SK-N-DZ (cell line): Measurements from ENCODE around the gene GULP1.
A peak's percentile ranks its signal among the peaks of the same experiment; 100 is the strongest.

ENCODE experiments used
- DNase-seq: peaks from one replicate; pipeline ENCODE4 v3.0.0-alpha.2; 2015; ENCODE audit warnings: low spot score

The GULP1 gene

DNA sequence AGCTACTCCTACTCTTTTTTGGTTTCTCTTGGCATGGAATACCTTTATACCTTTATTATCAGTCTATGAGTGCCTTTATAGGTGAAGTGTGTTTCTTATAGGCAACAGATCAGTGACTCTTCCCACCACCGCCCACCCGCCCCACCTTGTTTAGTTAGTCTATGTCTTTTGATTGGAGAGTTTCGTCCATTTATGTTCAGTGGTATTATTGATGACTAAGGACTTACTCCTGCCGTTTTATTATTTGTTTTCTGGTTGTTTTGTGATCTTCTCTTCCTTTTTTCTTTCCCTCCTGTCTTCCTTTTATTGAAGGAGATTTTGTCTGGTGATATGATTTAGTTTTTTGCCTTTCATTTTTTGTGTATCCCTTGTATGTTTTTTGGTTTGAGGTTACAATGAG is 179.5 kb downstream of the GULP1 start:
- no peak for DNase-seq

DNA sequence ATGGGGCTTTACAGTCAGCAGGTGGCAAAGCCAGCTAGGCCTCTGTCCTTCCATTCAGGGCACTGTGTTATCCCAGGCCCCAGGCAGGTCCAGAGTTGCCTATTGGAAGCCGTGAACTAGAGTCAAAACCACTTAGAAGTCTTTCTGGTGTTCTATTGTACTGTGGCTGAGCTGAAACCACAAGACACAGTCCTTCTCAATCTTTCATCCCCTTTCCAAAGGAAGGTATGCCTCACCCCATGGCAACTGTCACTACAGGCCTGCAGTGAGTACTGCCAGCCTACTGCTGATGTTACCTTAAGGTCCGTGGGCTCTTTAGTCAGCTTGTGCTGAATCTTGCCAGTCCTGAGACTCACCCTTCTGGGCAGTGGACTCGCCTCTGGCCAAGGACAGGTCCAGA is 181.6 kb downstream of the GULP1 start:
- no peak for DNase-seq

DNA sequence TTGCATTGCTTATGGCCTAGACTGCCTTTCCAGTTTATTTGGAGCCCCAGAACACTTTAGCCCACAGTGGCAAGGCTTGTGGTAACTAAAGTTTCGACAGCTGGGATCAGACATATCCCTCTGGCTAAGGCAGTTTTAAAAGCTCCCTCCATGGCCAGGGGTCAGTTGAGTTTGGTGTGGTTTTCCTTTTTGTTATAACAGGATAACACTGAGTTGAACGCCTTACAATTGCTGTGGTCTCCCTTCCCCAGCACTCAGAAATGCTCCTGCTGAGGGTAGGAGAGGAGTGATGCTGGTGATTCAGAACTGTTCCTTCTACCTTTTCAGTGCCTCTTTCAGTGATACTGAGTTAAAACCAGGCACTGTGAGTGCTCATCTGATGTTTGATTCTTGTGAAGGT is 182.6 kb downstream of the GULP1 start:
- no peak for DNase-seq

DNA sequence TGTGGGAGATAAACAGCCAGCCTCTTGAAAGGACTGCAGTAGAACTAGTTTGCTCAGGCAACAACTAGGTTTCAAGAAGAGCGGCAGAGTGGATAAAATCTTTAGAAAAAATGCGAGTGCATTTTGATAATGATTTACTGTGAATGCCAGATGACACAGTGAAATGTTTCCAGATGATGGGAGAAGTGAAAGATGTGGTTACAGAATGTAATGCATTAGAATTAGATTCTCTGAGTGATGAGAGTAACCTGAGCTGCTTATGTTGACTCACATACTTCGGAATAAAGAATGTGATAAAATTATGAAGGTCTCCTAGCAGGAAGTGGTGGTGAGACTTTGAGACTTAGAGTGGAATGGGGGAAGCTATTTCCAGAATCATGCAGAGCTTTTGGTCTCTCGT is 184.3 kb downstream of the GULP1 start:
- peak; percentile 72 for DNase-seq

DNA sequence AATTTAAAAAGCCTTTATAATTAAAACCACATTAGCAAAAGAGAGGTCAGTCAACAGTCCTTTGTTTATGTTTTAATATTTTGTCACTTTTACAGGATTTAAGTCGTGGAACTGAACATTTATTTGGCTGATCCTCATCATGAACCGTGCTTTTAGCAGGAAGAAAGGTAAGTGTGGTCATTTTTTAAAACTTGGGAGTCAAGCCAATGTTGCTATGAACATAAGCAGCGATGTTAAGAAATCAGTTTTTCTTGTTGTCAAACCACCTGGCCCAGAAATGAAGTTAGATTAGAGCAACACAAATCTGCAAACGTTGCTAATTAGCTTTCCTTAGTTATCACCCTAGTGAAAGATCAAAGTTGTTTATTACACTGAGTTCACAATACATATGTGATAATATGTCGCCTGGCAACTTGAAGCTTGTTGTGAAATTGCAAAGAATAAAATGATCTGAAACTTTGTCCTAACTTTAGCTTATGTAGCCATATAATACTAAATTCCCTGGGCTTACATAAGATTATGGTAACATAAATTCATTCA is 186.0 kb downstream of the GULP1 start:
- no peak for DNase-seq

DNA sequence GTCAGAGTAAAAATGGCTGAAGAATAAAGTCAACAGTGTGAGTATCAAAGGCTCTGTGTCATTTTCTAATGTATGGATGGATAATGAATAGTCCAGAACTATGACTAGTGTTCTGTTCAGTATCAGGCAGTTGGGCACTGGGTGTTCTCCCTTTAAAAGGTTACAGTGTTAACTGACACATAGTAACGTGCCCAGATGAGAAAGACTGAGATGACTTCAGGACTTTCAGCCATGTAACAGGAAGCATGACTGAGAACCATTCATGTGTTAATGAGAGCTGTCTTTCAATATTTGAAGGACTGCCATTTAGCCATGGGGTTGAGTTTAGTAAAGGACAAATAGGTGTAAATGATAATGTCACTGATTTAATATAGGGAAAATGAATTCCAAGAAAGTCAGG is 187.1 kb downstream of the GULP1 start:
- peak; percentile 50 for DNase-seq

DNA sequence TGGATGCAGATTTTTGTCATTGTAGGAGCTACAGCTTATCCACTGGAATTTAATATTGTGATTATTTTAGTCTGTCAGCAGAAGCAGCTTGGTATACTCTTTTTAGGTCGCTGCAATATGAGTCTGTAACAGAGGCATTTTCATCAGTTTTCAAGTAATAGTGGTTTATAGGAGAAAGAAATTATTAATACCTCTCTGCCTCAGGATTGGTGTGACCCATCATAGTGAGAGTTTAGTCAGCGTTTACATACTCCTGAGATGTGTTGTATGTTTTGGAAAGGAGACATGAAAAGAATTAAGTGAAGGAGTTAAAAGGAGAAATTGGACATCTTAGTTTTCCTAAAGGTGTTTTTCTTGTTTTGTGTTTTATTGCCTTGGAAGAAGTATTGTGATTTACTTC is 189.8 kb downstream of the GULP1 start:
- DNase-seq = no peak

DNA sequence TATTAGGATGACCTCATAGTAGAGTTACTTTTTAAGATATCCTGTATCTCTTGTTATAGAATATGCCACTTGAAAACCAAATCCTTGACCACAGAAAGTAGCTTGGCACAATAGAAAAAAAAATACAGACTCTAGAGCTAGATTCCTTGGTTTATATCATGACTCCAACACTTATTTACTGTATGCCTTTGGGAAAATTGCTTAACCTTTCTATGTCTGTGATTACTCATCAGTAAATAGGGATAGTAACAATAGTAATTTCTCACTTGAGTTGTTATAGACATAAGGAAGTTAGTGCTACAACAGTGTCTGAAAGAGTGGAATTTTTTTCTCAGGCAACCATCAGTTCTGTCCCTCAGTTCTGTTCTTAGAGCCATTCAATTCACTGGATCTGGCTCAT is 193.8 kb downstream of the GULP1 start:
- no peak for DNase-seq

DNA sequence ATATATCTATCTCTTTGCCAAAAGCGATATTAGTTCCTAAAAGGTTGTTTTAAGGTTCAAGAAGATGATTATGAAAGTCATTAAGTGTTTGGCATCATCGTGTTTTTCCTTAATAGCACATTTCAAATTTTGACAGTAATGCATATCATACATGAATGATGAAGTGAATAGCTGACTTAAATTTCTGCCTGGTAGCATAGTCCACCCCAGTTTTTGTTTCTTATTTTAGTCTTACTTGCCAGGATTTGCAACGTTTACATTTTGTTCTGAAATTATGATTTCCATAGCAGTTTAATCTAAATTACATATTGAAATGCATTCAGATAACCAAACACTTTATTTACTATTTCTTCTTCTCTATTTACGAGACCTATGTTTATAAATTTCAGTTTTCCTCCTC is 201.1 kb downstream of the GULP1 start:
- DNase-seq = no peak

DNA sequence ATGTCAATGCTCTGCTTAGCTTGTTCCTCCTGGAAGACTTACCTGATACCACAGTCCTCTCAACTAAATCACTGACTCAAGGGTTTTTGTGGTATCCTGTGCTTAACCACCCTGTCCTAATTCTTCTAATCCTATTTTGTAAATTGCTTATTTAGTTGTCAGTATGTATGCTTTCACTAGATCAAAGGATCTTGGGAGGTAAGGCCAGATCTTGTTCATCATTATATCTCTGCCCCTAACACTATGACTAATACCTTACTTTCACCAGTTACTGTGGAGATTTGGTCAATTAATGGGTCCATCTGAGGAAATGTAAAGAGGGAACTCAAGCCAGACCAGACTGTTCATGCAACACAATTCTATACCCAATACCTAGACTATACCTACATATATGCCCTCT is 203.2 kb downstream of the GULP1 start:
- no peak for DNase-seq

DNA sequence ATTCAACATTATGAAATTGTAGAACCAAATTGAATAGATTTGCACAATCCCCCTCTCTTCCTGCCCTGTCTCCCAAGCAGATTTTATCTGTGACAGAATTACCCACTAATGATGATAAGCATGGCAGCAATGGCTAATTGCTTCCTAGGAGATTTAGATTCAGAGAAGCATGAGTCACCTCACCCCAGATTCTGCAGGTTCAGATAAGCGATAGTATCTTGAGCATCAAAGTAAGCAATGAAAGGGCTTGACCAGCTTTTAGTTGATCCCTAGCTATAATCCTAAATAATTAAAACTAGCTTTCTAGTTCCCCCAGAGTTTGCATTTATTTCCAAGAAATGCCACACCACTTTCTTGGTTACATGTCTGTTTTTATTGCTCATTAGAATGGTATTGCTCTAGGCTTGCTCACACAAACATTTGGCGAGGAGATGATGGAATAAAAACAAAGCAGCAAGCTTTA is 204.3 kb downstream of the GULP1 start:
- DNase-seq = peak; percentile 73

DNA sequence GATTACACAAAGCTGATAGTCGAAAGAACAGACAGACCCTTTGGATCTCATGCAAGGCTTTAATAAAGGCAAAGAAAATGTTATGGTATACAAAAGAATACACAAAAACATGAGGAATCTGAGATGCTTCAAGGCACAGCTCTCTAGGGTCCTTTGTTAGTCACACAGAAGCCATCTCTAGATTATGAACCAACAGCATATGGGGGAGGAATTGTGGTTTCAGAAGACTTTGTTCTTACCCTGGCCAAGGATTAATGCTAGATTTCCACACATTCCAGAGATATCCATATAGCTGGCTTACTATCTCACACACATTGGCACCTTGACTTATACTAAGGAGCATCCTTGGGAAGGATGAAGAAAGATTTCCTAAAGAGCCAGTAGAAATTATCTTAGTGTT is 206.1 kb downstream of the GULP1 start:
- DNase-seq = no peak

DNA sequence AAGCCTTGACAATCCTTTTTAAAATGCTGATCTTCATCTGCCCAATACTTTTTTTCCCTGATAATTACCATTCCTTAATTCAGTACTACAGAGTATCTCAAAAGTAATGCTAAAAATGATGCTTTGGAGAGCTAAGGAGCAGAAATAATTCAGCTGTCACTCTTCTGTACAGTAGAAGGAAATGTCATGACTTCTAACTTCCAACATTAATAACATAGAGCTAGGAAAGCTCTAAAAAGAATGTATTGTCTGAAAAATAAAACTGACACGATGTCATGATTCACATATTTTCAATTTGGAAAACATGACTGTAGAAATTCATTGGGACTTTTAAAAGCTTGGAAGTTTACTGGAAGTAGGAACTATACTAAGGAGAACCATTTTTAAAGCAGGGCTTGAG is 212.3 kb downstream of the GULP1 start:
- no peak for DNase-seq

DNA sequence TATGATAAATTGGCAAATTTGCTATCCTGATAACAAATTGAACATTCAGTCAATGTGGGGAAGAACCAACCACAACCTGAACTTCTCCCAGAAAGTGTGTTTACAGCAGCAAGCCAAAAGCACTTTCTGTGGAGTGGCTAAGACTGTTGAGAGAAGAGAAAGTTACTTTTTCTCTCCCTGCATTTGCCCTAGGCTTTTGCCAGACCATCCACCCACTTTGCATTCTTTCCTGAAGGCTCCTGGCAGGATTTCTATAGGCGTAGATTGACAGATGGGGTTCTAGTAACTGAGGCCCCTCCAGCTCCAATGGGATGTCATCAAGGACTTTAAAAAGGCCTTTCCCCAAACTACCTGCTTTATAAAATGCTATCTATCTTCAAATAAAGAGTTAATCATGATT is 215.2 kb downstream of the GULP1 start:
- DNase-seq = no peak

DNA sequence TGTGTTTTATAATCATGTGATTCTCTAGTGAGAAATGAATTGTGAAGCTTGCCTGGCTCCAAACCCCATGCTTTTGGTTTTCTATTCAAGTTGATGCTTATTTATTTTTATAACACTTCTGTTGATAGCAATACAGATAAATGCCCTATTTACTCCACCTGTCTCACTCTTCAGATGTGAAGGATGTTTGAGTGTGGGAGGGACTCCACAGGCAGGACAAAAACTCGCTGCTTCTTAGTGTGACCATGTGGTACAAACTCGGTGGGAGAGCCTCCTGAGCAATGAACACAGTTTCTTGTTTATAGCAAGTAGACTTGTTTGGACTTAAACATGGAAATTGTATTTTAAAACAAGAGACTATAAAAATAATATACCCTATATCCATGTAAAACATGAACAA is 219.7 kb downstream of the GULP1 start:
- no peak for DNase-seq

DNA sequence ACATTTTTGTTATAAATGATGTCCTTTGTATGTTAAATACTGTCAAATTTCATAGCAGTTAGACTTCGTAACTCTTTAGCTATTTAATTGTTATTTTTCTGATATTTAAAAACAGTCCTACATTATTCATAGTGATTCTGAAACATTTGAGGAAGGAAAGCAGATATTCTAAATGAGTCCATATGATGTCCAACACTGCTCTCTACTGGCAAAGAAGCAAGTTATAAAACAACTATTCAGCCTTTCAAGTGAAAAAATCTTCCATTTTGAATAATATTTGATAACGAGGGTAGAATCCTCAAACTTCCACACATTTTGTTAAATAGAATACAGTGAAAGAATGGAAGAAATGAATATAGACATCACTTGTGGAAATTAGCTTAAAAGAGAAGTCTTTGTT is 220.8 kb downstream of the GULP1 start:
- DNase-seq = peak; percentile 64

DNA sequence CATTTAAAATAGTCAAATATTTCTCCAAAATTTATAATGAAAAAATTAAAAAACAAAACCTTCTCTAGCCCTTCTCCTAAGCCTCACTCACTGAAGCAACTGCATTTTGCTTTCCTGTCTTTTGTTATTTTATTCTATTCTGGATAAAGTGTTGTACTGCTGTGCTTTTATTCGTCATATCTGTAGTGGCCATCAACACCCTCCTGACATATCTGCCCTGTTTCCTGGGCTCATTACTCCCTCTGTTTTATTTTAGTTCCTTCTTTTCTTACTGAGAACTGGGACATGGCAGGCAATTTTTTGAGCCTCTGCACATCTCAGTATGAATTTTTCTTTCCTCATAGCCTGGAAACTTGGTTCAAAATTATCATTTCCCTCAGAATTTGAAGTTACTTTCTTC is 224.2 kb downstream of the GULP1 start:
- DNase-seq = no peak

DNA sequence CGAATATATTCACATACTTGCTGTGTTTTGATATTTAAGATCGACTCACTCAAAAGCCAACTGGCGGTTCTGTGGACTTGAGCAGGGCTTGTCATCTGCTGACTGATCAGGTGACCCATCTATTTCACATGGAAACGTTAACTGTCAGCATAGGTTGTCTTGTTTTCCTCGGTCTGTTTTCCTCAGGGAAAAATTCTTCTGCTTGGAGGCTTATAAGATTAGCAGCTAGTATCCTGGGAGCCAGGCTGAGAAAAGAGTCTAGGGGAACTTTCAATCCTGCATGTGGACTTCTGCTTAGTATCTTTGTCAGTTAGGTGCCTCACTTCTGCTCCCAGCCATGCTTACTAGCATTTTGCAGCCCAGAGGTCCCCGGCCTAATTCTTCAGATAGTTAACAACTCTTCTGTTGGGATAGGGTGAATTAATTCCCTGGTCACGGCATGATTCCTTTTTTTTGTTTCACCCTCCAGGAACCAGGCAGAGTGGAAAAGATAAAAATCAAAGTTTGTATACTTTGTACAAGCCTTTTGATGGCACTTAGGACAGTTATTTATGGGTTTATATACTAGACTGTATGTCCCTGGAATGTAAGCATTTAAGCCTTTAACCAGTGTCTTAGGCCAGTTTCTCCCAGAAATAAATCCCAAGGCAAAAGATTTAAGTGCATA is 226.0 kb downstream of the GULP1 start:
- peak; percentile 88 for DNase-seq

DNA sequence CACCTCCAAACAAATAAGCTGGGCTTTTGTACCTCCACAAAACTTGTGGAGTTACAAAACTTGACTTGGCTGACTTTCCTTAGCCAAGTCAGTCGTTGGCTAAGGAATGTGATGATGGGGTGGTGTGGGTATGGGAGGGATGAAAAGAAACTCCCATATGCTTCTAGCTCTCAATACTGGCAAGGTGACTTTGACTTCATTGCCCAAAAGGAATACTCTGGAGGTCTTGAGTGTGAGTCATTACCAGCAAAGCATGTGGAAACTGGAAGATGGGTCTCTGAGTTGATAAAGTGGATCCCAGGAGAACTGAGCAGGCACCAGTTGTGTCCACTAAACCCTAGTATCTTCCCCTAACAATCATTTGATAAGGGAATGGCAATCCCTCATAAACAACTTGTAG is 226.7 kb downstream of the GULP1 start:
- DNase-seq = no peak

DNA sequence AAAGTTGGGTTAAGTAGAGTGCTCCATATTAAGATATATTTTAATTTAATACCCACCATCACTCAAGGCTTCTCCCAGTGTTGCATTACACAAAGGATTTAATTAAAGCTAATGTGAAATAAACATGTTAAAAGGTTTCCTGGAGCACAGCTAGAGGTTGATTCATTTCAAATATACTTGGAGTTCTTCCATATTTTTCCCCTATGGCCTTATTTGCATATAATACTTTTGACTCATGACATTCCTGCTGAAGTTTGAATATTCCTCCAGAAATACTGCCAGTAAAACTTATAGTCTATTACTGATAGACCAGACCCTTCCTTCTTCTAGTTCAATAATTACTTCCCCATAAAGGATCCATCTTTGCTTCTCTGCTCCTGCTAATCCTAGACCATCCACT is 227.5 kb downstream of the GULP1 start:
- no peak for DNase-seq

DNA sequence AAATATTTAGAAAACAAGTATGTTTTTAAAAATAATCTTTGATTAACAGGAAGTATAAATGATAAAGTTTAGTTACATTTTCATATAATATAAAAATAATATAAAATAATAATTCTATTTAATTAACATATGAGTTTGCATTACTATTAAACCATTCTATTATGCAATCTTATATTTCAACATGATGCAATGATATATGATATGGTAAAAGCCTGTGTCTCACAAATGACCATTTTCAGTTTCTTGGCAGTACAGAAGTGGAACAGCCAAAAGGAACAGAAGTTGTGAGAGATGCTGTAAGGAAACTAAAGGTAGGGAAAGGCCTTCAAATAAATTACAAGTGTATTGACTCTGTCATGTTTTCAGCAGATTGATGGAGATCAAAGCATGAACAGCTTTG is 230.8 kb downstream of the GULP1 start:
- no peak for DNase-seq

DNA sequence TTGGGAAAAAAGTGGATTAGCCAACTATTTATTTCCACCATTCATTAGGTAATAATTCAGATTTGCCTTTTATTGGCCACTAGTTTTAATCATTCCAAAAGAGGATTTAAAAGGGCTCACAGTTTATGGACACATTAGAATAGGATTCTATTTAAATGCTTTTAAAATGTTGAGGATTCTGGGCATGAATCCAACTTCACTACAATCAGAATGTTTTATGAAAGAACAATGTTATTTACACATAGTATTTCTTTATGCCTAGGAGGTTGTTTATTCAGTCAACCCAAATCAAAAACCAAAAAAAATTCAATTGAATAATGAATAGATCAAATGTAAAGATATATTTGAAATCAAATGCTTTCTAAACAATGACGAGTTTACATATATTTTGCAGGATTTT is 232.2 kb downstream of the GULP1 start:
- no peak for DNase-seq

DNA sequence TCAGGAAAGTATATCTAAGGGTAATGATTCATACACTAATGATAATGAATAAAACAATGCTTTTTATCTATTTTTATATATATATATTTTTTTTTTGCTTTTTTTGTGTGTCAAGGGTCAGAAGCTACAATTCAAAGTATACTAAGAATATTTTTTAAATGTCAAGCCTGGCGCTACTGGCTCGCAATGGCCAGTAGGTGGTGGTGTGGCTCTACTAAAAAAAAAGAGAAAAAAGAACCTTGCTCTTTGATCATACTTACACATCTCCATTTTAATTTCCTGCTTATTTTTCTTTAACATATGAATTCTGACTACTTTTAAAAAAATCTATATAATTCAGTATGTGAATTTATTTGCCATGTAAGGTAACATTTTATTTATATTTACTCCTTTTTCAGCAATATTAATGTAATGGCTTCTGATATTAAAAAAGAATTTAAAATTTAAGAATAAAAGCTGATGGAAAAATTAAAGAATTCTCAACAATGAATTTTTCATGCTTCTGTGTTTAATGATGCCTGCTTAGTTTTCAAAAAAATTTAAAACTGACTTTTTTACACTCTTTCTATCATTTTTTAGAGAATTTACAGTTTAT is 232.9 kb downstream of the GULP1 start:
- DNase-seq = peak; percentile 67

DNA sequence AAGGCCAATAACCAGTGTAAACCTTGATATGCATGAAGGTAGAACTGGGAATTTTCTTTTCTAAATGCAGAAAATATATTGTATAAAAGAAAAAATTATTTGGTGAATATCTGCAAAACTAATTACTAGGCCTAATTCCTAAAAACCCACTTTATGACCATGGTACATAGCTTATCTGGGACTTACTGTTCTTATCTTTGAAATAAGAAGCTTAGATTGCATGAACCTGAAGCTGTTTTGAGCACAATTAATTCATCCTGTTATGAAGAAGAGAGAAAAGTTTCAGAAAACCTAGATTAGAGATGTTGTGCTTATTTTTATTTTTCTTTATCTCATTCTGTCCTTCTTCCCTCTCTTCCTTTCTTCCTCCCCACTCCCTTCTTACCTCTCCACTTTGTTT is 235.0 kb downstream of the GULP1 start:
- DNase-seq = no peak
